HFFc6 (cell line): ENCODE data around the gene NAV3. TPM values are rescaled to one million over a fixed set of nuclear protein-coding genes. Genes with fewer than 3 reads are reported as not detected.
"Not testable (repeated sequence)": the region's sequence is repeated elsewhere in the genome, so short reads cannot be mapped to it uniquely, and the experiment has no call there.

Experiments
- DNase-seq: peaks from one replicate; pipeline ENCODE4 v3.0.0-alpha.2; 2018
- H3K27ac Mint-ChIP-seq: 2 replicates; pipeline ENCODE4 v1.8.0; 2020; ENCODE audit warnings: mild to moderate bottlenecking, mixed read lengths
- H3K27me3 Mint-ChIP-seq: 2 replicates; pipeline ENCODE4 v1.8.0; 2021; ENCODE audit warnings: mild to moderate bottlenecking, moderate library complexity, mixed read lengths; ENCODE audit not compliant: insufficient read depth
- H3K36me3 Mint-ChIP-seq: 2 replicates; pipeline ENCODE4 v1.8.0; 2021; ENCODE audit warnings: low read depth, mixed read lengths
- H3K4me1 Mint-ChIP-seq: 2 replicates; pipeline ENCODE4 v1.8.0; 2020; ENCODE audit warnings: low read depth, mixed read lengths
- H3K4me3 Mint-ChIP-seq: 2 replicates; pipeline ENCODE4 v1.8.0; 2020; ENCODE audit warnings: mild to moderate bottlenecking, moderate library complexity, mixed read lengths
- H3K9me3 Mint-ChIP-seq: 2 replicates; pipeline ENCODE4 v1.8.0; 2020; ENCODE audit warnings: mild to moderate bottlenecking, mixed read lengths
- total RNA-seq, 6 experiments: library from RNA; stranded (reverse); fragmentation: NEBNext Ultra II Directional; extraction: Animal tissue kit (Norgen Biotek cat#: 25700); gene quantifications; 2 replicates in 1 of 6; 3 replicates in 5 of 6; pipeline ENCODE4 v1.2.3, GENCODE V29; 2021
- TF ChIP-seq, protein P1 (sequence below): fragments of 200-600 bp; sonication (generic); IDR thresholded peaks from 2 replicates; pipeline ENCODE4 v1.5.0; 2021; ENCODE audit warnings: antibody characterized with exemption, mild to moderate bottlenecking

The NAV3 gene
- total RNA-seq, 6 experiments from 2014 or later, result 86.7 to 142 (median 107) TPM

DNA sequence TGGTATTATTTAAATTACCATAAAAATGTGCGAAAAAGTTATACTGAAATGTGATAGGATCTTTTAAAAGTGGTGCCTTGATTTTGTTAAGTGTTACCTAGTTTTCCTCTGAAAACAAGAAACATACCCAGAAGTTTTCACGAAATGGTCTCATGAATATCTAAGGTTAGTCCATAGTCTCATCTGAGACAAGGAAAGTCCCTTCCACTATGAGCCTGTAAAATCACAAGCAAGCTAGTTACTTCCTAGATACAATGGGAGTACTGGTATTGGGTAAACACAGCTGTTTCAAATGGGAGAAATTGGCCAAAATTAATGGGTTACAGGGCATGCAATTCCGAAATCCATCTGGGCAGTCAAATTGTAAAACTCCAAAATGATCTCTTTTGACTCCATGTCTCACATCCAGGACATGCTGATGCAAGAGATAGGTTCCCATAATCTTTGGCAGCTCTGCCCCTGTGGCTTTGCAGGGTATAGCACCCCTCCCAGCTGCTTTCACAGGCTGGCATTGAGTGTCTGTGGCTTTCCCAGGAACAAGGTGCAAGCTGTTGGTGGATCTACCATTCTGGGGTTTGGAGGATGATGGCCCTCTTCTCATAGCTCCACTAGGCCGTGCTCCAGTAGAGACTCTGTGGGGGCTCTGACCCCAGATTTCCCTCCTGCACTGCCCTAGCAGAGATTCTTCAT, 271.4 kb downstream of the NAV3 start:
- TF ChIP-seq, protein P1, sequence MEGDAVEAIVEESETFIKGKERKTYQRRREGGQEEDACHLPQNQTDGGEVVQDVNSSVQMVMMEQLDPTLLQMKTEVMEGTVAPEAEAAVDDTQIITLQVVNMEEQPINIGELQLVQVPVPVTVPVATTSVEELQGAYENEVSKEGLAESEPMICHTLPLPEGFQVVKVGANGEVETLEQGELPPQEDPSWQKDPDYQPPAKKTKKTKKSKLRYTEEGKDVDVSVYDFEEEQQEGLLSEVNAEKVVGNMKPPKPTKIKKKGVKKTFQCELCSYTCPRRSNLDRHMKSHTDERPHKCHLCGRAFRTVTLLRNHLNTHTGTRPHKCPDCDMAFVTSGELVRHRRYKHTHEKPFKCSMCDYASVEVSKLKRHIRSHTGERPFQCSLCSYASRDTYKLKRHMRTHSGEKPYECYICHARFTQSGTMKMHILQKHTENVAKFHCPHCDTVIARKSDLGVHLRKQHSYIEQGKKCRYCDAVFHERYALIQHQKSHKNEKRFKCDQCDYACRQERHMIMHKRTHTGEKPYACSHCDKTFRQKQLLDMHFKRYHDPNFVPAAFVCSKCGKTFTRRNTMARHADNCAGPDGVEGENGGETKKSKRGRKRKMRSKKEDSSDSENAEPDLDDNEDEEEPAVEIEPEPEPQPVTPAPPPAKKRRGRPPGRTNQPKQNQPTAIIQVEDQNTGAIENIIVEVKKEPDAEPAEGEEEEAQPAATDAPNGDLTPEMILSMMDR, result peak; percentile 28; the same call in 1 of the 2 replicates
- H3K27me3 Mint-ChIP-seq, result peaks cover 4% of the 10 kb centered on the region; the same call in 1 of the 2 replicates
- no peak overlapping the region for H3K27ac Mint-ChIP-seq

DNA sequence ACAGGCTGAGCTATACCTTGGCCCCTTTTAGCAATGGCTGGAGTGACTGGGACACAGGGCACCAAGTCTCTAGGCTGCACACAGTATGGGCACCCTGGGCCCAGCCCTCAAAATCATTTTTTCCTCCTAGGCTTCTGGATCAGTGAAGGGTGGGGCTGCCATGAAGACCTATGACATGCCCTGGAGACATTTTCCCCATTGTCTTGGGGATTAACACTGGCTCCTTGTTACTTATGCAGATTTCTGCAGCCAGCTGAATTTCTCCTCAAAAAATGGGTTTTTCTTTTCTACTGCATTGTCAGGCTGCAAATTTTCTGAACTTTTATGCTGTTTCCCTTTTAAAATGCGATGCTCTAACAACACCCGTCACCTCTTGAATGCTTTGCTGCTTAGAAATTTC, 272.1 kb downstream of the NAV3 start:
- not testable (repeated sequence) for H3K4me3 Mint-ChIP-seq, H3K9me3 Mint-ChIP-seq, H3K27me3 Mint-ChIP-seq, DNase-seq
- peaks cover 33% of the 10 kb centered on the region for H3K36me3 Mint-ChIP-seq
- H3K4me1 Mint-ChIP-seq, result peaks cover 13% of the 10 kb centered on the region
- 0 out of 2 replicates have a peak overlapping the region, but pooled peaks have one; percentile 59 for H3K27ac Mint-ChIP-seq

More for the DNA sequence above, 271.4 kb downstream of the NAV3 start:
- Mint-ChIP-seq H3K36me3 (peaks cover 27% of the 10 kb centered on the region), H3K4me3 (no peak overlapping the region), H3K4me1 (peaks cover 18% of the 10 kb centered on the region), H3K9me3 (no peaks in the 10 kb centered on the region)
- no peak for DNase-seq

DNA sequence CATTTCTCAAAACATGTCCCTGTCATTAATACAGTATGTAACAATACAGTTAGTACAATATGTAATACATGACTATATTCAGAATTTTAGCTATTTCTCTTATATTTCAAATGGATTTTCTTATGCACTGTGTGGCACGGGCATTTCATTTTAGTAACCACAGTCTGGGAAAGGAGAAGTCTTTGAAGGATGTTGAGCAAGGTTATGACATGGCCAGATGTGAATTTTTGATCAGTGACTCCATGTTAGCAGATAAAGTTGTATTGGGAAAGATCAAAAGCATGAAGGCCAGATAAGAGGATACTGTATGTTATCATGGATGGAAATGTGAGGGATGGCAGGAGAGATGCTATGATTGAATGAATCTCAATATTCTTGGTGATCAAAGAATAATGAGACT, 285.2 kb downstream of the NAV3 start:
- Mint-ChIP-seq H3K9me3 (peaks cover 20% of the 10 kb centered on the region), H3K36me3 (peaks cover 54% of the 10 kb centered on the region), H3K4me3 (no peak overlapping the region), H3K4me1 (peaks cover 15% of the 10 kb centered on the region), H3K27ac (no peak overlapping the region), H3K27me3 (no peaks in the 10 kb centered on the region)
- TF ChIP-seq, protein P1, result no peak
- no peak for DNase-seq

DNA sequence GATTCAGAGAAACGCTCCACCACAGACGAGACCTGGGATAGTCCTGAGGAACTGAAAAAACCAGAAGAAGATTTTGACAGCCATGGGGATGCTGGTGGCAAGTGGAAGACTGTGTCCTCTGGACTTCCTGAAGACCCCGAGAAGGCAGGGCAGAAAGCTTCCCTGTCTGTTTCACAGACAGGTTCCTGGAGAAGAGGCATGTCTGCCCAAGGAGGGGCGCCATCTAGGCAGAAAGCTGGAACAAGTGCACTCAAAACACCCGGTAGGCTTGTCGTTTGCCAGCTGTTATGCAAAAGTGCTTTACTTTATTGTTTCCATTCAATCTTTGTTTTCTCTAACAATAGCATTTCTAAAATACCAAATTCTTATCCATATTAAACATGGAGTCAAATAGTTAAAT, 287.3 kb downstream of the NAV3 start:
- Mint-ChIP-seq H3K4me1 (peaks cover 23% of the 10 kb centered on the region), H3K36me3 (peaks cover 42% of the 10 kb centered on the region), H3K27ac (no peak overlapping the region), H3K4me3 (no peak overlapping the region), H3K9me3 (peaks cover 9% of the 10 kb centered on the region), H3K27me3 (peaks cover 1% of the 10 kb centered on the region; the same call in 1 of the 2 replicates)
- TF ChIP-seq, protein P1, result peak; percentile 40; the same call in 1 of the 2 replicates
- DNase-seq, result no peak

DNA sequence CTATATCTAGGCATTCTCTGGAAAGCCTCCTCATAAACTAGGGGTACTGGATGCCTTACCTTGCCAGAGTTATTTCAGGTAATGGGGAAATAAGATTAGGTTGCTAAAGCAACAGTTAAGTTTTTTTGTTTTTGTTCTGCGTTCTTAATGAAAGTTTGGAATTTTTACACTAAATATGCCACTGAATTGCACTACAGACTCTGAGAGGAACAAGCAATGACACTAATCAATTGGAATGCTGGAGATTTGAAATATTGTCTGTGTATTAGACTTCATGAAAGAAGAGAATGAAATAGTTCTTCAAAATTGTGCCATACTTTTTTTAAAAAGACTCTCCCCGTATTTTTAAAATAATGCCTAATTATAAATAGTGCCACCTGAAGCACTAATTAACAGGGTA, 287.8 kb downstream of the NAV3 start:
- TF ChIP-seq, protein P1, result no peak; the same call in 1 of the 2 replicates
- Mint-ChIP-seq H3K4me3 (no peak overlapping the region), H3K27me3 (peaks cover 1% of the 10 kb centered on the region; the same call in 1 of the 2 replicates), H3K27ac (no peak overlapping the region), H3K36me3 (peaks cover 37% of the 10 kb centered on the region), H3K9me3 (peaks cover 8% of the 10 kb centered on the region), H3K4me1 (peaks cover 23% of the 10 kb centered on the region)
- peak; percentile 7 for DNase-seq

DNA sequence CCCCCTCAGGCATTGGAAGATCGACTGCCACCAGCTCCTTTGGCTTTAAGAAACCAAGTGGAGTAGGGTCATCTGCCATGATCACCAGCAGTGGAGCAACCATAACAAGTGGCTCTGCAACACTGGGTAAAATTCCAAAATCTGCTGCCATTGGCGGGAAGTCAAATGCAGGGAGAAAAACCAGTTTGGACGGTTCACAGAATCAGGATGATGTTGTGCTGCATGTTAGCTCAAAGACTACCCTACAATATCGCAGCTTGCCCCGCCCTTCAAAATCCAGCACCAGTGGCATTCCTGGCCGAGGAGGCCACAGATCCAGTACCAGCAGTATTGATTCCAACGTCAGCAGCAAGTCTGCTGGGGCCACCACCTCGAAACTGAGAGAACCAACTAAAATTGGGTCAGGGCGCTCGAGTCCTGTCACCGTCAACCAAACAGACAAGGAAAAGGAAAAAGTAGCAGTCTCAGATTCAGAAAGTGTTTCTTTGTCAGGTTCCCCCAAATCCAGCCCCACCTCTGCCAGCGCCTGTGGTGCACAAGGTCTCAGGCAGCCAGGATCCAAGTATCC, 288.7 kb downstream of the NAV3 start:
- H3K4me3 Mint-ChIP-seq, result no peak overlapping the region
- TF ChIP-seq, protein P1, result no peak
- DNase-seq, result no peak
- peaks cover 28% of the 10 kb centered on the region for H3K36me3 Mint-ChIP-seq
- H3K9me3 Mint-ChIP-seq, result no peaks in the 10 kb centered on the region
- H3K4me1 Mint-ChIP-seq, result peaks cover 23% of the 10 kb centered on the region
- peaks cover 1% of the 10 kb centered on the region; the same call in 1 of the 2 replicates for H3K27me3 Mint-ChIP-seq
- no peak overlapping the region for H3K27ac Mint-ChIP-seq
